ENCODE results near the gene CD34.

- no peak for TF ChIP-seq POLR2A (IDR thresholded peaks at IDR 0.05)
- no peak for TF ChIP-seq CTCF (IDR thresholded peaks at IDR 0.05)
Observed at GRCh38 chr1:207849016-207849415, 61.9 kb downstream of the CD34 start.
